H1 (cell line): Measurements from ENCODE around the gene SENP3. TPM values are rescaled to one million over a fixed set of nuclear protein-coding genes. Genes with fewer than 3 reads are reported as not detected.
A peak's percentile ranks its signal among the peaks of the same experiment; 100 is the strongest.

Experiments
- CBX5 ChIP-seq: fragments of 300-800, 300-1000 bp; sonication (generic); IDR thresholded peaks from 2 replicates; pipeline ENCODE4 v1.7.1; 2016; ENCODE audit warnings: antibody characterized with exemption, low read length, low read depth
- CHD1 ChIP-seq: IDR thresholded peaks from 2 replicates; pipeline ENCODE4 v1.6.1; 2012; ENCODE audit warnings: low read depth, low read length, improper control_type of control experiment
- HDAC6 ChIP-seq: IDR thresholded peaks from one replicate; pipeline ENCODE4 v1.7.1; 2012; ENCODE audit warnings: low read depth, mild to moderate bottlenecking, inconsistent platforms, low read length, moderate library complexity
- NANOG ChIP-seq: IDR thresholded peaks from 2 replicates; pipeline ENCODE4 v1.6.1; 2011; ENCODE audit warnings: low read length, low read depth, mild to moderate bottlenecking, inconsistent platforms; ENCODE audit not compliant: insufficient read depth, poor library complexity, severe bottlenecking
- NRF1 ChIP-seq: IDR thresholded peaks from 2 replicates; pipeline ENCODE4 v1.6.1; 2011; ENCODE audit warnings: mild to moderate bottlenecking, low read depth, low read length, improper control_type of control experiment
- SAP30 ChIP-seq: fragments of 300-600 bp; sonication (generic); IDR thresholded peaks from 2 replicates; pipeline ENCODE4 v1.7.1; 2012; ENCODE audit warnings: low read length, moderate library complexity, mild to moderate bottlenecking, inconsistent platforms; ENCODE audit not compliant: insufficient read depth, insufficient replicate concordance
- SIRT6 ChIP-seq: IDR thresholded peaks from one replicate; pipeline ENCODE4 v1.7.1; 2012; ENCODE audit warnings: low read length, inconsistent platforms
- SP4 ChIP-seq: IDR thresholded peaks from 2 replicates; pipeline ENCODE4 v1.6.1; 2012; ENCODE audit warnings: low read length, inconsistent platforms
- ZNF274 ChIP-seq: IDR thresholded peaks from 2 replicates; pipeline ENCODE4 v1.7.0; 2012; ENCODE audit warnings: low read length, borderline replicate concordance; ENCODE audit errors: extremely low read depth
- polyA plus RNA-seq, 7 experiments: library from polyadenylated mRNA; depleted of rRNA in 3 of 7; stranded (reverse) in 5 of 7; unstranded in 2 of 7; fragments of >200 nt in 5 of 7; fragments of 200-250 nt in 2 of 7; gene quantifications; 1 replicate in 5 of 7; 2 replicates in 1 of 7; 4 replicates in 1 of 7; pipeline versions ENCODE4 v1.2.1 to v1.2.3, GENCODE V29; 2011 to 2013; ENCODE audit warnings: missing spikeins in 2 of 7, mixed read lengths in 2 of 7
- total RNA-seq: library from RNA; stranded (reverse); fragmentation: NEBNext Ultra II Directional; extraction: Animal tissue kit (Norgen Biotek cat#: 25700); gene quantifications from 2 replicates; pipeline ENCODE4 v1.2.1, GENCODE V29; 2021
- TF ChIP-seq, protein P1 (sequence below): fragments of 300-600 bp; sonication (generic); IDR thresholded peaks from 2 replicates; pipeline ENCODE4 v1.7.1; 2012; ENCODE audit warnings: low read length, moderate library complexity, mild to moderate bottlenecking, inconsistent platforms; ENCODE audit not compliant: insufficient replicate concordance

SENP3 gene
- total and polyA plus RNA-seq, 2 of the 8 experiments (the other 6 are each of a cell fraction or from before 2014, with no cell fraction given): 86.2 to 129 TPM

DNA sequence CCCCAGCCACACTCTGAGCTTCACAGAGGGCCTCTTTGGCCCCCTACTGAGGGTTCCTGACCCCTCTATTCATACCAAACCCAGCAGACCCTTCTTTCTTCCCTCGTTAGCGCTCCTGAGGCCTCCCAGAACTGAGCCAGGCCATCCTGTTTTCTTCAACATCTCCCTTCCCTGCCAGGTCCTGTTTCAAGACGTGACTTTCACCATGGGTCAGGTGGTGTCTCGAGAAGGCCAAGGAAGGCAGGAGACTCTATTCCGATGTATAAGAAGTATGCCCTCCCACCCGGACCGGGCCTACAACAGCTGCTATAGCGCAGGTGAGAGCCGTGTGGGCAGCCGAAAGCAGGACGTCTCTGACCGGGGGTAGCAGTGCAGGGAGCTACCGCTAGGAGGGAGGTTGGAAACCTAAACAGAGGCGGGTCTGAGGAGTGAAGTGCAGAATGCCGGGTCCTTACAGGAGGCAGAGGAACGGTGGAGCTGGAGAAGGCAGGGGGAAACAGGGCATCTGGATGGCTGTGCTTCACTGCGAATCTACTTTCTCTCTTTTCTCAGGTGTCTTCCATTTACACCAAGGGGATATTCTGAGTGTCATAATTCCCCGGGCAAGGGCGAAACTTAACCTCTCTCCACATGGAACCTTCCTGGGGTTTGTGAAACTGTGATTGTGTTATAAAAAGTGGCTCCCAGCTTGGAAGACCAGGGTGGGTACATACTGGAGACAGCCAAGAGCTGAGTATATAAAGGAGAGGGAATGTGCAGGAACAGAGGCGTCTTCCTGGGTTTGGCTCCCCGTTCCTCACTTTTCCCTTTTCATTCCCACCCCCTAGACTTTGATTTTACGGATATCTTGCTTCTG, 1.3 kb upstream of the SENP3 start (continued):
- TF ChIP-seq NANOG: no peak
- TF ChIP-seq ZNF274: no peak
- no peak for TF ChIP-seq HDAC6
- peak; percentile 35 for TF ChIP-seq SAP30
- TF ChIP-seq SIRT6: no peak
- TF ChIP-seq NRF1: no peak
- no peak for TF ChIP-seq SP4
- TF ChIP-seq, protein P1, sequence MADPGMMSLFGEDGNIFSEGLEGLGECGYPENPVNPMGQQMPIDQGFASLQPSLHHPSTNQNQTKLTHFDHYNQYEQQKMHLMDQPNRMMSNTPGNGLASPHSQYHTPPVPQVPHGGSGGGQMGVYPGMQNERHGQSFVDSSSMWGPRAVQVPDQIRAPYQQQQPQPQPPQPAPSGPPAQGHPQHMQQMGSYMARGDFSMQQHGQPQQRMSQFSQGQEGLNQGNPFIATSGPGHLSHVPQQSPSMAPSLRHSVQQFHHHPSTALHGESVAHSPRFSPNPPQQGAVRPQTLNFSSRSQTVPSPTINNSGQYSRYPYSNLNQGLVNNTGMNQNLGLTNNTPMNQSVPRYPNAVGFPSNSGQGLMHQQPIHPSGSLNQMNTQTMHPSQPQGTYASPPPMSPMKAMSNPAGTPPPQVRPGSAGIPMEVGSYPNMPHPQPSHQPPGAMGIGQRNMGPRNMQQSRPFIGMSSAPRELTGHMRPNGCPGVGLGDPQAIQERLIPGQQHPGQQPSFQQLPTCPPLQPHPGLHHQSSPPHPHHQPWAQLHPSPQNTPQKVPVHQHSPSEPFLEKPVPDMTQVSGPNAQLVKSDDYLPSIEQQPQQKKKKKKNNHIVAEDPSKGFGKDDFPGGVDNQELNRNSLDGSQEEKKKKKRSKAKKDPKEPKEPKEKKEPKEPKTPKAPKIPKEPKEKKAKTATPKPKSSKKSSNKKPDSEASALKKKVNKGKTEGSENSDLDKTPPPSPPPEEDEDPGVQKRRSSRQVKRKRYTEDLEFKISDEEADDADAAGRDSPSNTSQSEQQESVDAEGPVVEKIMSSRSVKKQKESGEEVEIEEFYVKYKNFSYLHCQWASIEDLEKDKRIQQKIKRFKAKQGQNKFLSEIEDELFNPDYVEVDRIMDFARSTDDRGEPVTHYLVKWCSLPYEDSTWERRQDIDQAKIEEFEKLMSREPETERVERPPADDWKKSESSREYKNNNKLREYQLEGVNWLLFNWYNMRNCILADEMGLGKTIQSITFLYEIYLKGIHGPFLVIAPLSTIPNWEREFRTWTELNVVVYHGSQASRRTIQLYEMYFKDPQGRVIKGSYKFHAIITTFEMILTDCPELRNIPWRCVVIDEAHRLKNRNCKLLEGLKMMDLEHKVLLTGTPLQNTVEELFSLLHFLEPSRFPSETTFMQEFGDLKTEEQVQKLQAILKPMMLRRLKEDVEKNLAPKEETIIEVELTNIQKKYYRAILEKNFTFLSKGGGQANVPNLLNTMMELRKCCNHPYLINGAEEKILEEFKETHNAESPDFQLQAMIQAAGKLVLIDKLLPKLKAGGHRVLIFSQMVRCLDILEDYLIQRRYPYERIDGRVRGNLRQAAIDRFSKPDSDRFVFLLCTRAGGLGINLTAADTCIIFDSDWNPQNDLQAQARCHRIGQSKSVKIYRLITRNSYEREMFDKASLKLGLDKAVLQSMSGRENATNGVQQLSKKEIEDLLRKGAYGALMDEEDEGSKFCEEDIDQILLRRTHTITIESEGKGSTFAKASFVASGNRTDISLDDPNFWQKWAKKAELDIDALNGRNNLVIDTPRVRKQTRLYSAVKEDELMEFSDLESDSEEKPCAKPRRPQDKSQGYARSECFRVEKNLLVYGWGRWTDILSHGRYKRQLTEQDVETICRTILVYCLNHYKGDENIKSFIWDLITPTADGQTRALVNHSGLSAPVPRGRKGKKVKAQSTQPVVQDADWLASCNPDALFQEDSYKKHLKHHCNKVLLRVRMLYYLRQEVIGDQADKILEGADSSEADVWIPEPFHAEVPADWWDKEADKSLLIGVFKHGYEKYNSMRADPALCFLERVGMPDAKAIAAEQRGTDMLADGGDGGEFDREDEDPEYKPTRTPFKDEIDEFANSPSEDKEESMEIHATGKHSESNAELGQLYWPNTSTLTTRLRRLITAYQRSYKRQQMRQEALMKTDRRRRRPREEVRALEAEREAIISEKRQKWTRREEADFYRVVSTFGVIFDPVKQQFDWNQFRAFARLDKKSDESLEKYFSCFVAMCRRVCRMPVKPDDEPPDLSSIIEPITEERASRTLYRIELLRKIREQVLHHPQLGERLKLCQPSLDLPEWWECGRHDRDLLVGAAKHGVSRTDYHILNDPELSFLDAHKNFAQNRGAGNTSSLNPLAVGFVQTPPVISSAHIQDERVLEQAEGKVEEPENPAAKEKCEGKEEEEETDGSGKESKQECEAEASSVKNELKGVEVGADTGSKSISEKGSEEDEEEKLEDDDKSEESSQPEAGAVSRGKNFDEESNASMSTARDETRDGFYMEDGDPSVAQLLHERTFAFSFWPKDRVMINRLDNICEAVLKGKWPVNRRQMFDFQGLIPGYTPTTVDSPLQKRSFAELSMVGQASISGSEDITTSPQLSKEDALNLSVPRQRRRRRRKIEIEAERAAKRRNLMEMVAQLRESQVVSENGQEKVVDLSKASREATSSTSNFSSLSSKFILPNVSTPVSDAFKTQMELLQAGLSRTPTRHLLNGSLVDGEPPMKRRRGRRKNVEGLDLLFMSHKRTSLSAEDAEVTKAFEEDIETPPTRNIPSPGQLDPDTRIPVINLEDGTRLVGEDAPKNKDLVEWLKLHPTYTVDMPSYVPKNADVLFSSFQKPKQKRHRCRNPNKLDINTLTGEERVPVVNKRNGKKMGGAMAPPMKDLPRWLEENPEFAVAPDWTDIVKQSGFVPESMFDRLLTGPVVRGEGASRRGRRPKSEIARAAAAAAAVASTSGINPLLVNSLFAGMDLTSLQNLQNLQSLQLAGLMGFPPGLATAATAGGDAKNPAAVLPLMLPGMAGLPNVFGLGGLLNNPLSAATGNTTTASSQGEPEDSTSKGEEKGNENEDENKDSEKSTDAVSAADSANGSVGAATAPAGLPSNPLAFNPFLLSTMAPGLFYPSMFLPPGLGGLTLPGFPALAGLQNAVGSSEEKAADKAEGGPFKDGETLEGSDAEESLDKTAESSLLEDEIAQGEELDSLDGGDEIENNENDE: no peak
- no peak for TF ChIP-seq CBX5
- TF ChIP-seq CHD1: no peak
